Measurements from ENCODE around the gene VAV3.

- TF ChIP-seq CTCF (IDR thresholded peaks at IDR 0.05; ENCODE audit: control extremely low read depth in 1 of 3, insufficient read depth in 1 of 3, low read depth in 1 of 3, low read length in 3 of 3) (no peak), POLR2A (IDR thresholded peaks at IDR 0.05; ENCODE audit: control extremely low read depth in 1 of 2, low read depth in 2 of 2, low read length in 2 of 2) (no peak), GABPA (IDR thresholded peaks at IDR 0.05; ENCODE audit: borderline replicate concordance, insufficient read depth, low read length) (no peak), RFX5 (IDR thresholded peaks at IDR 0.05; ENCODE audit: borderline replicate concordance, low read depth, low read length) (no peak), POLR2AphosphoS5 (IDR thresholded peaks at IDR 0.05; ENCODE audit: low read depth, low read length) (no peak), EZH2 (IDR thresholded peaks at IDR 0.05; ENCODE audit: low read depth, low read length, severe bottlenecking) (no peak), RAD21 (IDR thresholded peaks at IDR 0.05 in 1 of 2, conservative IDR thresholded peaks at IDR 0.05 in 1 of 2; ENCODE audit: low read depth in 2 of 2, low read length in 2 of 2) (no peak), TAF1 (IDR thresholded peaks at IDR 0.05; ENCODE audit: low read depth, low read length) (no peak), MAFK (IDR thresholded peaks at IDR 0.05; ENCODE audit: low read depth, low read length) (no peak), EP300 (IDR thresholded peaks at IDR 0.05; ENCODE audit: borderline replicate concordance in 1 of 2, low read depth in 2 of 2, low read length in 2 of 2) (no peak), HDAC6 (IDR thresholded peaks at IDR 0.05; ENCODE audit: low read depth, low read length) (no peak), CHD2 (IDR thresholded peaks at IDR 0.05; ENCODE audit: low read length) (no peak)
- TF ChIP-seq, protein P1, sequence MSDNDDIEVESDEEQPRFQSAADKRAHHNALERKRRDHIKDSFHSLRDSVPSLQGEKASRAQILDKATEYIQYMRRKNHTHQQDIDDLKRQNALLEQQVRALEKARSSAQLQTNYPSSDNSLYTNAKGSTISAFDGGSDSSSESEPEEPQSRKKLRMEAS (IDR thresholded peaks at IDR 0.05) = no peak
Measured at GRCh38 chr1:107600607-107601160, 364.3 kb downstream of the VAV3 start.
